ENCODE measurements around the gene PHF3.
A peak's percentile ranks its signal among the peaks of the same experiment; 100 is the strongest.

Gene PHF3

DNA sequence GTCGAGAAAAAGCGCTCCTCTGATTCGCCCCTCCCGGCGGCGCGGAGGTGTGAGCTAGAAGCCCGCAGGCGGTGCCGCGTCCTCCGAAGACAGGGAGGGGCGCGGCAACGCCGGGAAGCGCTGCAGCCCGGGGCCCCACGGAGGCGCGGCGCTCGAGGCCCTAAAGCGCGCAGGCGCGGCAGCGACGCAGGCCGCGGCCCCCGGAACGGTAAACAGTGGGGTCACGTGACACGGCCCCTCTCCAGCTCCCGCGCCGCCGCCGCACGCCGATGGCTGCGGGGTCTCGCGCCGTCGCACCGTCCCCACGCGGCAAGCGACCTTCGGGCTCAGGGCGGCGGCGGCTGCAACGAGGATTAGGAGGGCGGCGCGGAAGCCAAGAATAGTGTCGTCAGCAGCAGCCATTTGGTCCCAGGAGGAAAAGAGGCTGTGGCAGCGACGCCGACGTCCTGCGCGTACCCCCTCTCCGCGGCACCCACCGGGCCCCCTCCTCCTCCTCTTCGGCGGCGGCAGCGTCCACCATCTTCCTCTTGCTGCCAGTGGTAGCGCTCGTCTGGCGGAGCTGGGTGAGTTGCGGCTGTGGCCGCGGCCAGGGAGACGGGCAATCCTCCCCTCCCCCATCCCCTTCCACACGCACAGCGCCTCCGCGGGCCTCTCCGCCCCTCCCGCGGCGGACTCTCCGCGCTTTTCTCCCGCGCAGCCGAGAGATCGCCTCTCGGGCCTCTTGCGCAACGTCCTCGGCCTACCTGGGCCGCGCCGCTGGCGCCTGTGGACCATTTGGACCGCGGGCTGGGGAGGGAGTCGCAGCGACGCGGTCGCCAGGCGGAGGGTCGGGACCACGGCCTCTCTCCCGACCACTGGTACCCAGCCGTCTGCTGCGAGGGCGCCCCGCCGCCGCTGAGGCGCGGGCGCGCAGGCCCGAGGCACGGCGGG lies at the start of gene PHF3:
Gene PHF3, plus strand, starts transcription at position 215 of the 930 bp plus-strand sequence. CDS start 10,750 bp downstream, outside the sequence.
- DNase-seq, result peak; percentile 83

- no peak for DNase-seq
Observed at GRCh38 chr6:63589952-63590411, 45.6 kb upstream of the PHF3 start.

GRCh38 chr6:63592886-63593285 lies 42.7 kb upstream of the PHF3 start:
- DNase-seq, result no peak

DNA sequence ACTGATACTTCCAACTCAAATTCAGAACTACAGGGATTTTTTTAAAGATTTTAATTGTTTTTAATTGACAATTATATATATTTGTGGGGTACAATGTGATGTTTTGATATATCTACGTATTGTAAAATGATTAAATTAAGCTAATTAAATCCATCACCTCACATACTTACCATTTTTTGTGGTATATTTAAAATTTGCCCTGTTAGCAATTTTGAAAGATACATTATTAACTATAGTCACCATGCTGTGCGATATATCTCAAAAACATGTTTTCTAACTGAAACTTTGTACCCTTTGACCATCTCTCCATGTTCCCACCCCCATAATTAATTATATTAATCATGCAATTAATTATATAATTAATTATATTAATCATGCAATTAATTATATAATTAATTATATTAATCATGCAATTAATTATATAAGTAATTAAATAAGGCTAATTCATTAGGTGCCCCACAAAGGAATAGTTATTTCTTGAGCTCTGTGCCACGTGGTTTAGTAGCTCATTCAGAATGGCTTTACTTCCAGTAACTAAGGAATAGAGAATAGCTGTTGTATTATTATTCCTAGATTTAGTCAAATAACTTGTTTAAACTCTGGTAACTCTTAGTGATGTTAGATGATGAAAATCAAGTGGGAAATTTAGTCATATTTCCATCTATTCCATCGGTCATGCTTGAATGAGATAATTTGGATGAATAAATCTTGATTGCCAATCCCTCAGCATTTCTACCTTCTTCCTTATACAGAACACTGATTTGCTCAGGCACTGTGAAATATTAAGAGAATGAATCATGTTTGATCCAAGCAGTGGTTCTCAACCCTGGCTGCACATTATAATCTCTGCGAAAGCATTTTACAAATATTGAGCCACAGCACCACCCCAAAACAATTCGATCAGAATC lies 38.2 kb upstream of the PHF3 start:
- DNase-seq, result no peak

DNA sequence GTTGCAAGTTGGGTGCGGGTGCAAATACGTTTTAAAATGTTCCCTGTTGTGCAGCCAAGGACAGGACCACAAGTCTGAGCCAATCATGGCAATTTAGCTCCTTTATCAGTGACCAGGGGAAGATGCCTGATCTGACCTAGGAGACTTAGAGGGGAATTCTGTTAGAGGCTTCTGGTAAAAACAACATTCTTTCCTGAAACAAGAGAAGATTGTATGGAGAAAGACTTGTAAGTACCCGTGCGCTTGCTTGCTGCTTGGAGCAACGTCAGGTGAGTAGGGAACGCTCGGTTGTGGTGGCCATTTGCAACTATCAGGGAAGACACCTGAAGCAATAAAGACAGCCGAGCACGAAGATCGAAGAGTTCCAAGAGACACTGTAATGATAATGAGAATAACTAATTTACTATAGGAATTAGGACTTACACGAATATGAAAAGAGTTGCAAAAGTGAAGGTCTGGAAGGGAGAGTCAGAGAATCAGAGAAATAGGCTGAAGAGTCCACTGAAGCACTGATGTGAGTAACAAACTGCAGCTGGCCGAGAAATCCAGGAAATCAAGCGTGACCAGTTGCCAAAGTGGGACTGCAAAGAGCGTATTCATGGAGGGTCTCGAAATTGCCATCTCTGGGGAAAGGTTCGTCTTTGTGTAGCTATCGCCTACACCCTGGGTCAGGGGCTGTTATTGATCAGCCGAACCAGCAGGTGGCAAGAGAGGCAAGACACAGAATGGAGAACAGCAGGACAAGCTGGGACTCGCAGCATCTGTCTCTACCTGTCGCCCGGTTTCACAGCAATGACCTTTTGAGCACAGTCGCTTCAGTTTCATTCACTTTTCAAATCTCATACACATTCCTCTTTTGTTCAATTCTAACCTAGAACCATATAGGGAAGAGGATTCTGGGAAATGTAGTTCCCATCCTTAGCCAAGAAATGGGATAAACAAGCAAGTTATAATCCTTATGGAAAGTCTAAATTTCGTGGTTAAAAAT lies 37.3 kb upstream of the PHF3 start:
- peak; percentile 48 for DNase-seq

GRCh38 chr6:63599243-63599642 lies 36.4 kb upstream of the PHF3 start:
- no peak for DNase-seq

- DNase-seq, result no peak
Observed at GRCh38 chr6:63600136-63600535, 35.5 kb upstream of the PHF3 start.

GRCh38 chr6:63609231-63609630 lies 26.4 kb upstream of the PHF3 start:
- no peak for DNase-seq

GRCh38 chr6:63610944-63611343 lies 24.7 kb upstream of the PHF3 start:
- no peak for DNase-seq

DNA sequence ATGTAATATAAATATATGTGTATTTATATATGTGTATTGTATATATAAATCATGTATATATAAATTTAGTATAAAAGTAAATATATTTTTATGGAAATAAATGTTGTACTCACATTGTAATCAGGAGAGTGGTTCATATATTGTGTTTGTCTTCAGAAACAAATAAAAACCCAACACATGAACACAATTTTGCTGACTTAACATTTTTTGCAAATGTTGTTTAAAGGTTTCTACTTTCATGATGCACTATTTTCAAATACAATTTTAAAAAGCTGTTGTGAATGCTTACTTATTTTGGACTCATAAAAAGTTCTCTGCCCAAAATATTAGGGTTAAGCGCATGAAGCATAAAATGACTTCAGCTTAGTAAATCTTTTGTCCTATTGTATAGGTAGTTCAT lies 24.0 kb upstream of the PHF3 start:
- DNase-seq, result no peak

- DNase-seq, result no peak
Observed at GRCh38 chr6:63615590-63615989, 20.0 kb upstream of the PHF3 start.

DNA sequence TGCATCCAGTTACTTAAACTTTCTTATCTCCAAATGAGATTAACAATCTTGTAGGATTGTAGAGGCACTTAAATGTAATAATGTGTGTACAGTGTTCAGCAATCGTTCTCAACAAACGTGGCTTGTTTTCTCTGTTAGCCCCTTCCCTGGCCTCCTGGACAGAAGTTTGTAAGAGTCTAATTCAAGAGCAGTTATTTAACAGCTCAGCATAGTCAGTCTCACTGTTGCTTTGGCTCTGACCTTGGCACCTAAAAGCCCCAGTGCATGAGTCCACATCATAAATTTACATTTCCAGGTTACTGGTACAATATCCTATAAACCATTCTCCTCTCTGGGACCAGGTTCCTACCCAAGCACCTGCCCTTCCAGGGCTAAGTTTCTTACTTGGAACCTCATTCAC lies 11.5 kb upstream of the PHF3 start:
- DNase-seq, result no peak

DNA sequence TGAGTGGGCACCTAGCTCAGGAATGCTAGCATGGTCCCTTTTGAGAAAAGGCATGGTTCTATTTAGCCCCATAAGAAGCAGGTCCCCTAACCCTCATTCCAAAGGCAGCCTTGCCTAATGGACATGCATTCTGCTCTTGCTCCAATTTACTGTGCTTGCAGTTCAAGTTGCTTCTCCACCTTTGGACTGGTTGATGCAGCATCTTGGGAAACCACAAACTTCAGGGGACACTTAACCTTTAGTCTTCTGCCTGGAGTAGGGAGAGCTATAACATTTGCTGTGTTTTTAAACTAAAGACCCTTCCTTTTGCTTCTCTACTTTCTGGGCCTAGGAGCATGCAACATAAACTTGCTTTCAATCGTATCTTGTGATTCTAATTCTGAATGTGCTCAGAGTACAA lies 5.1 kb upstream of the PHF3 start:
- no peak for DNase-seq

- DNase-seq, result no peak
Observed at GRCh38 chr6:63634630-63635029, 972 bp upstream of the PHF3 start.

GRCh38 chr6:63635215-63635587 lies 401 bp upstream of the PHF3 start:
- DNase-seq, result no peak

DNA sequence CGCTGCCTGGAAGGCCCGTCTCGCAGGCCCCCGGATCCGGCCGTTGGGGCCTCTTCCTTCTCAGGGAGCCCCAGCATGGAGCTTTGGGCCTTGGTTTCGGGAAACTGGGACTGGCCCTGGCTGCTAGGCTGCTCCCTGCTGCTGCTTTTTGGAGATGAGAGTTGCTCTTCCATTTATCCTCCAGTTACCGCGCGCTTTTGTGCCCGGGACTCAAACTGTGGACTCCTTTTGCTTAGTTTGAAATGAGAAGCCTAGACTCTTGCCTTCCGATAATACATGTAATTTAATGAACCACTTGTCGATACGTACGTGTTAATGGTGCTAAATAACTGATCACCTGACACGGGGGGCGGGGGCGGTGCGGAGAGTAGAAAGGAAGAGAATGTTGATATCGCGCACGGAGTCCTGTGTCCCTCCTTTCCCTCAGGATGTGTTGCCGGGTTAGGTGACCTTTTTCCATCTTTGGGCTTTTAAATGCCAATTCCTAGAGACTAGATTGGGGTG lies 968 bp downstream of the PHF3 start:
- DNase-seq, result peak; percentile 33

DNA sequence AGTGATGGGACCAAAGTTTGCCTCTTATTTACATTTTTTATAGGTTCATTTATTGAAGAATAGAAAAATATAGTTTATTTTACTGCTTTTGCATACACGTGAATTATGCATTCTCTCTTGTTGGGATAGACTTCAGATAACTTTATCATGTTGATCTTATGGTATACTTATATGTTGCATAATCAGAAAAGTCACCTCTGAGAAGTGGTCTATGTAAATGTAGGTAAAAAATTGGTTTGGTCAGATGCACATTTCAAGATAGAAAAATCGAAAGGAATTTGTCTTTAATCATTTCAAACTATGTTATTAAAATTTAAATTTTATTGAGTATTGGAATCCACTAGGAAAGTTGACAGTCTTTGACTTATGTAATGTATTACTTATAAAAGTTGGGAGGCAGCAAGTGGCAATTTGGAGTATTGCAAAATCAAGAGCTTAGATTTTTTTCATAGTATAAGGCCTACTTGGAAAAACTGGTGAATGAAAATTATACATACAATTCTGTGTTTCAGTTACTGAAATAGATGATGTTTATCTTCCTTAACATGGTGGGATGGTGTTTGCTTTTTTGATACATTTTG lies 2.4 kb downstream of the PHF3 start:
- DNase-seq, result no peak

GRCh38 chr6:63640062-63640461 lies 4.5 kb downstream of the PHF3 start:
- DNase-seq, result no peak

- DNase-seq, result no peak
Observed at GRCh38 chr6:63643862-63644261, 8.3 kb downstream of the PHF3 start.

GRCh38 chr6:63644668-63645326 lies 9.2 kb downstream of the PHF3 start:
- DNase-seq, result peak; percentile 0

- no peak for DNase-seq
Observed at GRCh38 chr6:63649269-63649668, 13.7 kb downstream of the PHF3 start.

Measured in NCI-H1092 (cell line).